Activated CD8-positive, alpha-beta T cell treated with anti-CD3 and anti-CD28 coated beads for 36 hours (primary cell): ENCODE results near the gene SECISBP2L. TPM values are rescaled to one million over a fixed set of nuclear protein-coding genes. Genes with fewer than 3 reads are reported as not detected.
A peak's percentile ranks its signal among the peaks of the same experiment; 100 is the strongest.

ENCODE experiments used
- ATAC-seq: fragments of 200-7000 bp; cut with Tn5 transposase; one replicate; pipeline ENCODE4 v1.10.0; 2021; ENCODE audit warnings: mild to moderate bottlenecking, moderate library complexity
- CTCF ChIA-PET: fragments of 350-600 bp; sonication (Branson Sonifier 250); formaldehyde crosslinking; loops from one replicate; lab custom pipeline; 2021; ENCODE audit warnings: antibody characterized with exemption; lab: Charles Lee
- POLR2A ChIA-PET: fragments of 350-600 bp; sonication (Branson Sonifier 250); formaldehyde crosslinking; loops from one replicate; lab custom pipeline; 2021; ENCODE audit warnings: antibody characterized with exemption; lab: Charles Lee
- DNase-seq: peaks from one replicate; pipeline ENCODE4 v3.0.0-alpha.2; 2020
- H3K27ac Mint-ChIP-seq: one replicate; pipeline ENCODE4 v1.8.0; 2021; ENCODE audit warnings: mild to moderate bottlenecking, mixed read lengths
- H3K27me3 Mint-ChIP-seq: one replicate; pipeline ENCODE4 v1.8.0; 2021; ENCODE audit warnings: mixed read lengths
- H3K36me3 Mint-ChIP-seq: one replicate; pipeline ENCODE4 v1.8.0; 2021; ENCODE audit warnings: low read depth, mixed read lengths
- H3K4me1 Mint-ChIP-seq: one replicate; pipeline ENCODE4 v1.8.0; 2021; ENCODE audit warnings: low read depth, mixed read lengths
- H3K4me3 Mint-ChIP-seq: one replicate; pipeline ENCODE4 v1.8.0; 2021; ENCODE audit warnings: mild to moderate bottlenecking, moderate library complexity, mixed read lengths
- H3K9me3 Mint-ChIP-seq: one replicate; pipeline ENCODE4 v1.8.0; 2021; ENCODE audit warnings: mixed read lengths
- CTCF ChIP-seq: fragments of 200-600 bp; IDR thresholded peaks from one replicate; pipeline ENCODE4 v1.8.0; 2022; ENCODE audit warnings: antibody characterized with exemption, mild to moderate bottlenecking
- intact Hi-C: fragments of 100-400 bp; cut with micrococcal nuclease; formaldehyde crosslinking; loops from one replicate; pipeline ENCODE4 v1.10.0; 2022
- total RNA-seq, 2 experiments: library from RNA; stranded (reverse); gene quantifications; one replicate each; pipeline ENCODE4 v1.2.3, GENCODE V29; 2021

The SECISBP2L gene
- total RNA-seq, 2 experiments from 2014 or later = 17.9 to 19.6 TPM

DNA sequence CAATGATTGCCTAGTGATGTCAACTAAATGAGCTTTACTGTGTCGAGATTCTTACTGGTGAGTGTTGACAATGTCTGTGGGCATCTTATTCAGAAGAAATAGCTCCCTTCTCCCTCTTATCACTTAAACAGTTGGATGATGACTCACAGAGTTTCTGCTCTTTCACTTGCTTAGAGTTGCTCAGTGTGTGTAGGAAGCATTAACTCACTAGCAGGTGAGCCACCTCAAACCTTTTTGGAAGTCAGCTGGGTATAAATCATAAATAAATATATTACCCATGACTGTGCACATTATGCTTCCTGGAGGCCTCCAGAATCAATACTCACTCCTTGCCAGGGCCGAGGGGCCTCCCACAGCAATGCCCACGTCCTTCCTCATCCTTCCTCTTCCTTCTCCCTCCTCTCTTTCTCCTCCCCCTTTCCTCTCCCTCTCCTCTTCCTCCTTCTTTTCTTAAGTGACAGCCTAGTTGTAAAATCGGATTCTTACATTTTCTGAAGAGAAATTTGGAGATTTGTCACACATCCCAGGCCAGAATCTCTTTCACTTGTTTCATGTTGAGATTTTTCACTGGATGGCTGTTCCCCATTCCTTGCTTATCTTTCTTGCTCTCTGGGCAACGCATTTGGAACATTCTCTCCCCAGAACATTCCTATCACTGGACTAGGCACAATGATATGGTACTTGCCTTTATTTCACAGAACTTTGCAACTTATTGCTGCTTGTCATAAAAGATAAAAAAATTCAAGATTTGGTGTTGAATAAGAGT is 100.0 kb downstream of the SECISBP2L start:
- Mint-ChIP-seq H3K27me3 (peaks cover 19% of the 10 kb centered on the region), H3K4me1 (peaks cover 15% of the 10 kb centered on the region), H3K9me3 (no peaks in the 10 kb centered on the region), H3K36me3 (no peaks in the 10 kb centered on the region), H3K4me3 (no peak overlapping the region), H3K27ac (no peak overlapping the region)
- ChIA-PET POLR2A (interaction anchor here (0.9 kb wide), 1 partner anchor 18 kb away, joined by 3 read pairs; the partner anchor contains the start of gene SHC4), CTCF (interaction anchor here (1.1 to 2.7 kb wide), 3 partner anchors 16 to 29 kb away, joined by 3 to 18 read pairs (median 3); no protein-coding TSS in a partner anchor)
- ATAC-seq (peak; percentile 91), DNase-seq (no peak)
- no peak for TF ChIP-seq CTCF
- intact Hi-C loops = no loop called here

GRCh38 chr15:48945386-48945785 is 100.9 kb downstream of the SECISBP2L start:
- no peak overlapping the region for H3K27ac Mint-ChIP-seq
- no peak for DNase-seq
- no peaks in the 10 kb centered on the region for H3K36me3 Mint-ChIP-seq
- no peaks in the 10 kb centered on the region for H3K9me3 Mint-ChIP-seq
- TF ChIP-seq CTCF = no peak
- H3K4me3 Mint-ChIP-seq = no peak overlapping the region
- ChIA-PET CTCF (interaction anchor here (1.2 to 2.7 kb wide), 3 partner anchors 17 to 31 kb away, joined by 3 to 18 read pairs (median 11); no protein-coding TSS in a partner anchor), POLR2A (interaction anchor here (0.9 kb wide), 1 partner anchor 19 kb away, joined by 3 read pairs; the partner anchor contains the start of gene SHC4)
- no peak for ATAC-seq
- intact Hi-C loops = no loop called here
- peaks cover 17% of the 10 kb centered on the region for H3K27me3 Mint-ChIP-seq
- peaks cover 23% of the 10 kb centered on the region for H3K4me1 Mint-ChIP-seq

DNA sequence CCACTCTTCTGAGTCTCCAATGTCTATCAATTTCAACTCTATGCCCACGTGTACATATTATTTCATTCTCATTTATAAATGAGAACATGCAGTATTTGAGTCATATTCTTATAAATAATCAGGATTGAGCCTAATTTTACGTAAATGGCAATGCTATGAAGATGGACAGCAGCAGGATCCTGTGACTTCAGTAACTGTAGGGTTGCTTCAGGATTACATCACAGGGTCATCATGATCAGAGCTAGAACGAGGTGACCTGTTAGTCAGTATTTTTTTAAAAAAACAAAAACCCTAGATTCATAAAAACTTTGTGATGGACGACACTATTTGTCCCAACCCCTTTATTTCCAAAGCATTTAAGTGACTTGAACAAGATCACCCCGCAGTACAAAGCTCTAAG is 104.3 kb downstream of the SECISBP2L start:
- no peak for ATAC-seq

GRCh38 chr15:48940508-48940907 is 105.7 kb downstream of the SECISBP2L start:
- Mint-ChIP-seq H3K27me3 (peaks cover 24% of the 10 kb centered on the region), H3K4me3 (no peak overlapping the region), H3K36me3 (no peaks in the 10 kb centered on the region), H3K4me1 (peaks cover 16% of the 10 kb centered on the region), H3K27ac (peak overlapping the region; percentile 46), H3K9me3 (no peaks in the 10 kb centered on the region)
- DNase-seq = peak; percentile 56
- peak; percentile 90 for ATAC-seq
- ChIA-PET CTCF (interaction anchor here (2.8 kb wide), 1 partner anchor 34 kb away, joined by 9 read pairs; no protein-coding TSS in a partner anchor), POLR2A (interaction anchor here (1.5 kb wide), 1 partner anchor 14 kb away, joined by 4 read pairs; no protein-coding TSS in a partner anchor)
- intact Hi-C loops = no loop called here
- no peak for TF ChIP-seq CTCF

More for the DNA sequence above, 104.3 kb downstream of the SECISBP2L start:
- ChIA-PET POLR2A (interaction anchor here (1.0 kb wide), 1 partner anchor 23 kb away, joined by 4 read pairs; no protein-coding TSS in a partner anchor), CTCF (interaction anchor here (0.7 to 2.8 kb wide), 3 partner anchors 27 to 35 kb away, joined by 3 to 9 read pairs (median 3); no protein-coding TSS in a partner anchor)
- Mint-ChIP-seq H3K27ac (no peak overlapping the region), H3K36me3 (no peaks in the 10 kb centered on the region), H3K27me3 (peaks cover 20% of the 10 kb centered on the region), H3K4me1 (peaks cover 26% of the 10 kb centered on the region), H3K9me3 (no peaks in the 10 kb centered on the region), H3K4me3 (no peak overlapping the region)
- no peak for DNase-seq
- TF ChIP-seq CTCF = no peak
- intact Hi-C loops = no loop called here
